B cell (primary cell): ENCODE results near the gene BRSK2. TPM values are rescaled to one million over a fixed set of nuclear protein-coding genes. Genes with fewer than 3 reads are reported as not detected.

Experiments used
- ATAC-seq: fragments of 200-7000 bp; cut with Tn5 transposase; one replicate; pipeline ENCODE4 v1.10.0; 2021; ENCODE audit warnings: low read depth, mild to moderate bottlenecking, moderate number of reproducible peaks, moderate library complexity
- CTCF ChIA-PET: fragments of 350-600 bp; sonication (Branson Sonifier 250); formaldehyde crosslinking; loops from one replicate; lab custom pipeline; 2021; ENCODE audit warnings: antibody characterized with exemption, inconsistent platforms; lab: Charles Lee
- POLR2A ChIA-PET: fragments of 350-600 bp; sonication (Branson Sonifier 250); formaldehyde crosslinking; loops from one replicate; lab custom pipeline; 2021; ENCODE audit warnings: antibody characterized with exemption; lab: Charles Lee
- DNase-seq: peaks from one replicate; pipeline ENCODE4 v3.0.0; 2013
- H2AFZ ChIP-seq: 2 replicates; pipeline ENCODE4 v1.6.1; 2012; ENCODE audit warnings: mild to moderate bottlenecking, low read depth, low read length; ENCODE audit not compliant: insufficient read depth, poor library complexity, severe bottlenecking
- H3K27ac ChIP-seq, 2 donors: 1 replicate in 1 of 2; 2 replicates in 1 of 2; pipeline ENCODE4 v1.5.1; 2012 to 2013; ENCODE audit warnings: low read length in 2 of 2, mild to moderate bottlenecking in 2 of 2, moderate library complexity in 1 of 2
- H3K27me3 ChIP-seq, 4 experiments: fragments of 200-600 bp in 1 of 4; sonication (generic) in 1 of 4; replicated peaks in 1 of 4; 1 replicate in 2 of 4; 2 replicates in 2 of 4; pipeline versions ENCODE4 v1.6.1 to v1.7.0; 2013 to 2016; ENCODE audit warnings: low read length in 3 of 4, mild to moderate bottlenecking in 2 of 4, mixed read lengths in 1 of 4, moderate library complexity in 1 of 4; ENCODE audit not compliant: insufficient read depth in 4 of 4, control insufficient read depth in 3 of 4; ENCODE audit errors: control extremely low read depth in 1 of 4
- H3K36me3 ChIP-seq, 2 experiments: replicated peaks in 1 of 2; 1 replicate in 1 of 2; 2 replicates in 1 of 2; pipeline versions ENCODE4 v1.6.1 to v1.7.1; 2013; ENCODE audit warnings: low read length in 1 of 2; ENCODE audit not compliant: insufficient read depth in 2 of 2, control insufficient read depth in 1 of 2; ENCODE audit errors: control extremely low read depth in 1 of 2, extremely low read depth in 1 of 2
- H3K4me1 ChIP-seq, 2 donors: fragments of 200-600 bp in 1 of 2; sonication (generic) in 1 of 2; 1 replicate in 1 of 2; 2 replicates in 1 of 2; pipeline versions ENCODE4 v1.5.1 to v1.6.1; 2013 to 2017; ENCODE audit warnings: low read length in 2 of 2; ENCODE audit not compliant: control insufficient read depth in 2 of 2, insufficient read depth in 2 of 2
- H3K4me2 ChIP-seq: replicated peaks from 2 replicates; pipeline ENCODE3; 2012; ENCODE audit warnings: mild to moderate bottlenecking, low read depth, low read length; ENCODE audit not compliant: poor library complexity, severe bottlenecking
- H3K4me3 ChIP-seq, 5 experiments: fragments of 200-600 bp in 1 of 5; sonication (generic) in 1 of 5; 1 replicate in 3 of 5; 2 replicates in 2 of 5; pipeline versions ENCODE4 v1.5.1 to v1.7.0; 2011 to 2016; ENCODE audit warnings: low read length in 4 of 5, mild to moderate bottlenecking in 4 of 5, low read depth in 2 of 5, control low read depth in 1 of 5, moderate library complexity in 1 of 5; ENCODE audit not compliant: insufficient read depth in 1 of 5; ENCODE audit errors: control extremely low read depth in 1 of 5, extremely low read depth in 1 of 5
- H3K79me2 ChIP-seq: fragments of 200-600 bp; sonication (generic); one replicate; pipeline ENCODE4 v1.6.0; 2016; ENCODE audit warnings: low read length; ENCODE audit not compliant: control insufficient read depth, insufficient read depth
- H3K9ac ChIP-seq: fragments of 200-600 bp; sonication (generic); 2 replicates; pipeline ENCODE4 v1.6.1; 2017; ENCODE audit warnings: mild to moderate bottlenecking, low read length, moderate library complexity
- H3K9me3 ChIP-seq, 3 donors: one replicate each; pipeline versions ENCODE4 v1.6.1 to v1.7.1; 2013; ENCODE audit warnings: low read length in 2 of 3; ENCODE audit not compliant: control insufficient read depth in 2 of 3, insufficient read depth in 1 of 3; ENCODE audit errors: control extremely low read depth in 1 of 3
- H4K20me1 ChIP-seq: 2 replicates; pipeline ENCODE4 v1.6.0; 2012; ENCODE audit warnings: mild to moderate bottlenecking, low read length; ENCODE audit not compliant: insufficient read depth, control insufficient read depth, poor library complexity, severe bottlenecking
- H3K27ac Mint-ChIP-seq: one replicate; pipeline ENCODE4 v1.8.0; 2021; ENCODE audit warnings: mixed read lengths
- H3K27me3 Mint-ChIP-seq: one replicate; pipeline ENCODE4 v1.8.0; 2021; ENCODE audit warnings: mixed read lengths
- H3K4me1 Mint-ChIP-seq: one replicate; pipeline ENCODE4 v1.8.0; 2021; ENCODE audit warnings: mixed read lengths
- H3K4me3 Mint-ChIP-seq: one replicate; pipeline ENCODE4 v1.8.0; 2021; ENCODE audit warnings: mixed read lengths
- H3K9me3 Mint-ChIP-seq: one replicate; pipeline ENCODE4 v1.8.0; 2022; ENCODE audit warnings: mixed read lengths; ENCODE audit not compliant: insufficient read depth
- EZH2 ChIP-seq: IDR thresholded peaks from 2 replicates; pipeline ENCODE4 v1.6.1; 2012; ENCODE audit warnings: borderline replicate concordance, low read depth, mild to moderate bottlenecking, moderate library complexity, low read length; ENCODE audit not compliant: insufficient read depth, poor library complexity, severe bottlenecking
- WGBS: methylation state at CpG from one replicate; pipeline ENCODE4 v1.1.5; 2013; ENCODE audit warnings: missing lambda C conversion rate; ENCODE audit not compliant: insufficient coverage; 5-methylcytosine and 5-hydroxymethylcytosine counted together
- intact Hi-C: fragments of 100-400 bp; cut with micrococcal nuclease; formaldehyde crosslinking; loops from one replicate; pipeline ENCODE4 v1.10.0; 2022
- polyA plus RNA-seq: library from polyadenylated mRNA; depleted of rRNA; stranded (reverse); fragments of >200 nt; gene quantifications from 2 replicates; pipeline ENCODE4 v1.2.3, GENCODE V29; 2012
- total RNA-seq, 2 donors: library from RNA; stranded (reverse); fragments of 120-200 nt in 1 of 2; gene quantifications; 1 replicate in 1 of 2; 2 replicates in 1 of 2; pipeline versions ENCODE4 v1.2.3 to v1.2.4, GENCODE V29; 2013 to 2022
- TF ChIP-seq, protein P1 (sequence below): fragments of 200-600 bp; IDR thresholded peaks from one replicate; pipeline ENCODE4 v1.8.0; 2022; ENCODE audit warnings: antibody characterized with exemption, mild to moderate bottlenecking

Gene BRSK2
- total and polyA plus RNA-seq, 2 donors (not counting 1 experiment from before 2014, with no cell fraction given): 0.51 to 0.79 TPM

GRCh38 chr11:1488575-1489180 is 98.9 kb downstream of the BRSK2 start:
- peaks cover 26 to 45% of the 10 kb centered on the region in 2 donors for H3K4me1 ChIP-seq
- H3K27me3 ChIP-seq: no peaks in the 10 kb centered on the region
- peaks cover 0 to 8% (median 0%) of the 10 kb centered on the region in 3 donors for H3K9me3 ChIP-seq
- no peaks in the 10 kb centered on the region for H3K27me3 Mint-ChIP-seq
- H3K27ac ChIP-seq: no peak overlapping the region
- H3K36me3 ChIP-seq: peaks cover 0 to 2% of the 10 kb centered on the region in 2 experiments
- CTCF ChIA-PET: no interaction called here
- H2AFZ ChIP-seq: no peak overlapping the region
- no peak overlapping the region for H3K4me2 ChIP-seq
- no peak overlapping the region for H3K9ac ChIP-seq
- no peak for TF ChIP-seq EZH2
- TF ChIP-seq, protein P1, sequence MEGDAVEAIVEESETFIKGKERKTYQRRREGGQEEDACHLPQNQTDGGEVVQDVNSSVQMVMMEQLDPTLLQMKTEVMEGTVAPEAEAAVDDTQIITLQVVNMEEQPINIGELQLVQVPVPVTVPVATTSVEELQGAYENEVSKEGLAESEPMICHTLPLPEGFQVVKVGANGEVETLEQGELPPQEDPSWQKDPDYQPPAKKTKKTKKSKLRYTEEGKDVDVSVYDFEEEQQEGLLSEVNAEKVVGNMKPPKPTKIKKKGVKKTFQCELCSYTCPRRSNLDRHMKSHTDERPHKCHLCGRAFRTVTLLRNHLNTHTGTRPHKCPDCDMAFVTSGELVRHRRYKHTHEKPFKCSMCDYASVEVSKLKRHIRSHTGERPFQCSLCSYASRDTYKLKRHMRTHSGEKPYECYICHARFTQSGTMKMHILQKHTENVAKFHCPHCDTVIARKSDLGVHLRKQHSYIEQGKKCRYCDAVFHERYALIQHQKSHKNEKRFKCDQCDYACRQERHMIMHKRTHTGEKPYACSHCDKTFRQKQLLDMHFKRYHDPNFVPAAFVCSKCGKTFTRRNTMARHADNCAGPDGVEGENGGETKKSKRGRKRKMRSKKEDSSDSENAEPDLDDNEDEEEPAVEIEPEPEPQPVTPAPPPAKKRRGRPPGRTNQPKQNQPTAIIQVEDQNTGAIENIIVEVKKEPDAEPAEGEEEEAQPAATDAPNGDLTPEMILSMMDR: no peak
- no peaks in the 10 kb centered on the region for H3K9me3 Mint-ChIP-seq
- 96% methylated on average over 14 of the region's 20 CpGs for WGBS
- H4K20me1 ChIP-seq: peaks cover 100% of the 10 kb centered on the region
- peaks cover 96% of the 10 kb centered on the region for H3K79me2 ChIP-seq
- no peak for DNase-seq
- intact Hi-C loops: no loop called here
- peaks cover 53% of the 10 kb centered on the region for H3K4me1 Mint-ChIP-seq
- H3K4me3 ChIP-seq: no peak overlapping the region
- H3K27ac Mint-ChIP-seq: no peak overlapping the region
- ATAC-seq: no peak
- no peak overlapping the region for H3K4me3 Mint-ChIP-seq
- POLR2A ChIA-PET: no interaction called here

DNA sequence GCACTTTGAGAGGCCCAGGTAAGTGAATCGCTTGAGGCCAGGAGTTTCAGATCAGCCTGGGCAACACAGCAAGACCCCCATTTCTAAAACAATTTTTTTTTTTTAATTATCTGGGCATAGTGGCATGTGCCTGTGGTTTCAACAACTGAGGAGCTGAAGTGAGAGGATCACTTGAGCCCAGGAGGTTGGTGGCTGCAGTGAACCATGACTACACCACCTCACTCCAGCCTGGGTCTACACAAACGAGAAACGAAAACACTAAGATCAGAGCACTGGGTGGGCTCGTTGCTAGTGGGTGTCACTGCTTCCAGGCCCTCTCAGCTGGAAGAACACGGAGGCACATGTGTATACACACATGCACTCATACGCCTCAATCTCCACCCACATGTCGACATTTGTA is 100.9 kb downstream of the BRSK2 start:
- Histone ChIP-seq H3K4me3 (no peak overlapping the region), H3K27ac (no peak overlapping the region), H3K27me3 (no peaks in the 10 kb centered on the region), H3K79me2 (peaks cover 96% of the 10 kb centered on the region), H3K4me2 (no peak overlapping the region), H3K4me1 (peaks cover 28 to 42% of the 10 kb centered on the region in 2 donors), H3K9ac (no peak overlapping the region), H4K20me1 (peaks cover 95% of the 10 kb centered on the region), H3K36me3 (no peaks in the 10 kb centered on the region), H3K9me3 (peaks cover 0 to 8% (median 0%) of the 10 kb centered on the region in 3 donors), H2AFZ (no peak overlapping the region)
- 66% methylated on average over 6 of the region's 7 CpGs for WGBS
- ChIA-PET POLR2A (no interaction called here), CTCF (no interaction called here)
- TF ChIP-seq EZH2: no peak
- TF ChIP-seq, protein P1: no peak
- DNase-seq (no peak), ATAC-seq (no peak)
- intact Hi-C loops: no loop called here
- H3K27ac Mint-ChIP-seq: no peak overlapping the region
- H3K9me3 Mint-ChIP-seq: peaks cover under 1% of the 10 kb centered on the region
- peaks cover 55% of the 10 kb centered on the region for H3K4me1 Mint-ChIP-seq
- H3K4me3 Mint-ChIP-seq: no peak overlapping the region
- no peaks in the 10 kb centered on the region for H3K27me3 Mint-ChIP-seq
